Measurements from ENCODE around the gene CIB2. TPM values are rescaled to one million over a fixed set of nuclear protein-coding genes. Genes with fewer than 3 reads are reported as not detected.
"Not testable (repeated sequence)": the region's sequence is repeated elsewhere in the genome, so short reads cannot be mapped to it uniquely, and the experiment has no call there.

Gene CIB2
- total RNA-seq (2014; rRNA removed; shearing (Covaris generic)), result 5.2 and 6.2 TPM in 2 replicates
- 4.3 and 14.7 TPM in 2 replicates for polyA plus RNA-seq (2014; cell fraction: nucleus; rRNA removed)

GRCh38 chr15:78131295-78132061, at the start of gene CIB2:
CIB2 (minus strand) TSS chr15:78131445; CDS start chr15:78131215, 230 bp downstream.
- DNase-seq (ENCODE audit: extremely low read depth, low read depth), result peak; percentile 42

- no peak for DNase-seq (ENCODE audit: extremely low read depth, low read depth)
These were observed 48.7 kb upstream of the CIB2 start for GRCh38 chr15:78179906-78180305.

GRCh38 chr15:78179286-78179840, 48.1 kb upstream of the CIB2 start:
- no peak for DNase-seq (ENCODE audit: extremely low read depth, low read depth)

DNA sequence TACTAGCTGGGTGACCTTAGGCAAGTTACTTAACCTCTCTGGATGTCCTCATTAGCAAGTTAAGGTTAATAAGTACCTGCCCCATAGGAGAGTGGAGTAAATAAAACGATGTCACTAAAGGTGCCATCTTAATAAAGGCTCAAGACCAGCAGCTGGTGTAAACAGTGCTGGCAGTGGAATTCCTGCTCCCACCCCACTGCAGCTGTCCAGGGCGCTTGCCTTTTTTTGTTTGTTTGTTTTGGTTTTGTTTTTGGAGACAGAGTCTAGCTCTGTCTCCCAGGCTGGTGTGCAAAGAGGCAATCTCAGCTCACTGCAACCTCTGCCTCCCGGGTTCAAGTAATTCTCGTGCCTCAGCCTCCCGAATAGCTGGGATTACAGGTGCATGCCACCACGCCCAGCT, 46.8 kb upstream of the CIB2 start:
- DNase-seq (ENCODE audit: extremely low read depth, low read depth), result no peak

DNA sequence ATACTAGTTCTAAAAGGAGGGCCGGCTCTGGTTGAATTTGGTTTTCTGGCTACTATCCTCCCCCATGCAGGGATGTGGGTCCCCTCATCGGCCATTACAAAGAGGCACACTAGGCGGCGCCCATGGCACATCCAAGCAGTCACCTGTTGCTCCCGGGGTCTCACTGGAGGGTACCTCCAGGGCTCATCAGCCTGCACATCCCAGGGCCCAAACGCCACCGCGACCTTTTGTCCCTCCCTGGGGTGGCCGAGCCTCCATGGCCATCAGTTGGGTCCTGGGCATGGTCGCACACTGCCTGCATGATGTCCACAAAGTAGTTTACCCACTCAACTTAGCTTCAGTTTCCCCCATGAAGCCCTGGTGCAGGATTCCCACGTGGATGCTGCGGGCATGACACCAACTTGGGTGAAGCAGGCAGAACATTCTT, 46.2 kb upstream of the CIB2 start:
- DNase-seq (ENCODE audit: extremely low read depth, low read depth), result no peak

- DNase-seq (ENCODE audit: extremely low read depth, low read depth), result no peak
These were observed 44.1 kb upstream of the CIB2 start for GRCh38 chr15:78175330-78175729.

DNA sequence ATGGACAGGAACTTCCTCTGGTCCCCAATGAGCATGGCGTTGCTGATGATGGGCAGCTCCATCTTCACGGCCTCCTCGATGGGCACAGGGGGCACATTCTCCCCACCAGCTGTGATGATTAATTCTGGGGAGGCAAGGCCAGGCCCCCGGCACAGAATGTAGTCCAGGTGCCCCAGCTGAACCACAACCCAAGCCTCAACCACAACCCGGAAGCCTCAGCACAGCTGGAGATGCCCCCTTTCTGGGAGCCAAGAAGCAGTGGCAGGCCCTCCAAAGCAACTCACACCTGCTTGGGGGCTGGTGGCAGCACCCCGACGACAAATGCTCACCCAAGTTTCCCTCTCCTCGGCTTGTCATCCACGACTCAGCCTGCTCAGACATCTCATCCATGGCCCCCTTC, 43.2 kb upstream of the CIB2 start:
- no peak for DNase-seq (ENCODE audit: extremely low read depth, low read depth)

DNA sequence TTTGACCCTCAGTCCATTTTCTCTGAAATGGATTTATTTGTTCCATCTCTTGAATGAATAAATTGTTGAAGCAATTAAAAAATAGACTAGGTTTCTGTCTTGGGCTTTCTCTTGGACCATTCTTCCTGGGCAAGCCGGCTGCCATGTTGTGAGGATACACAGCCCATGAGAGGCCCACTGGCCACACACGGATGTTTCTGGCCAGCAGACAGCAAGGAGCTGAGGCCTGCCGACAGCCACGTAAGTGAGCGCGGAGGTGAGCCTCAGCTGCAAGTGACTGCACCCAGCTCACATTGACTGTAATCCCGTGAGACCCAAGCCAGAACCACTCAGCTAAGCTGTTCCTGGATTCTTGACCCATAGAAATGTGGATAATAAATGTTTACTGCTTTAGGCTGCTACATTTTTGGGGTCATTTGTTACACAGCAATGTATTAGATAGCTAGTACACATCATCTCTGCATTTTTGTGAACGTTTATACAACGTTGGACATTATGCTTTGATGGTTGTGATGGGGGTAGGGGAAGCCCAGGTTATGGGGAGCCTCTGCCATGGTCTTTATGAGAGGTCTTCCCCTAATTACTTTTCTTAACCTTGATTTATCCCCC, 40.7 kb upstream of the CIB2 start:
- DNase-seq (ENCODE audit: extremely low read depth, low read depth), result no peak

- no peak for DNase-seq (ENCODE audit: extremely low read depth, low read depth)
These were observed 39.9 kb upstream of the CIB2 start for GRCh38 chr15:78170848-78171773.

DNA sequence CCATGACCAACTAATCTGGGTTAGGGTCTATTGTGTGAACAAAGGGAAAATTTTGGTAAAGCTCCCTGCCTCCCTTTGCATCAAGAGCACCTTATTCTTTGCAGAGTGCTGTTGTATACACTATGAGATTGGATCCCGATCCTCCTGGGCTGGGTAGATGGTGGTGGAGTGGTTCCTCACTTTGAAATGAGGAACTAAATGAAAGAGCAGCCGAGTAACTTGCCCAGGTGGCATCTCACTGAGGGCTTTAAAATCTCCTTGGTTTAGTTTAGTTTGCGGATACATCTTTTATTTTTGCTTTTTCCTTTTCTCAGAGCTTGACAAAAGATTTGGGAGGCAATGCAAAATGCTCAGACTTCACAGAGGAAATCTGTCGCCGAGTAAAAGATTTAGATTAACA, 37.4 kb upstream of the CIB2 start:
- no peak for DNase-seq (ENCODE audit: extremely low read depth, low read depth)

- DNase-seq (ENCODE audit: extremely low read depth, low read depth), result no peak
These were observed 36.1 kb upstream of the CIB2 start for GRCh38 chr15:78167227-78167888.

- DNase-seq (ENCODE audit: extremely low read depth, low read depth), result no peak
These were observed 32.8 kb upstream of the CIB2 start for GRCh38 chr15:78164010-78164409.

GRCh38 chr15:78162038-78162437, 30.8 kb upstream of the CIB2 start:
- DNase-seq (ENCODE audit: extremely low read depth, low read depth), result no peak

DNA sequence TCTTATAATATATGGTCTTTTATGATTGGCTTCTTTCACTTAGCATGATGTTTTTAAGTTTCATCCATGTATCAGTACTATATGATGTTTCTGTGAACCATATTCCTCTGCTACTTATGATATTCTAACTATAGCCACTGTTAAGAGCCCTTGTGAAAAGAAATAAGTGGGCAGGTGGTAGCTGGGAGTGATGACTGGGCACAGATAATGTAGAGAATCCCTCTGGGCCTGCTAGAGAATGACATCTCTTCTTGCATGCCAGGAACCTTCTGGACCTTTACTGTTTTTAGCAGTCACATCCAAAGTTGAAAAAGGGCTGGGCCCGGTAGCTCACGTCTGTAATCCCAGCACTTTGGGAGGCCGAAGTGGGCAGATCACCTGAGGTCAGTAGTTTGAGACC, 28.1 kb upstream of the CIB2 start:
- DNase-seq (ENCODE audit: extremely low read depth, low read depth), result no peak

DNA sequence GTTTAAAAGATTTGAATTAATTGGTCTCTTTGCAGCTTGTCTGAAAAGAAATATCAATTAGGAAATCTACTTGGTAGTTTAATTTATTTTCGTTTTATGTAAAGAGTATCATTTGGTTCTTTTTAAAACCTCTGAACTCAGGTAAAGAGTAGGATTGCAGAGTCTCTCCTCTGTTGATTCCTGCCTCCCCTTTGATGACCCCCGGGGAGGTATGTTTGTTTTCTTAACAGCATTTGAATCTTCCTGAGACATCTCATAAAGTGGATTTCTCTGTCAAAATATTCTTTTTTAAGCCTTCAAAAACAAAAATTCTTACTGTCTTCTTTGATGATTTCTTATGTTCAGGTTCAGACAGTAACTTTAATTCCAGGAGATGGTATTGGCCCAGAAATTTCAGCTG, 26.0 kb upstream of the CIB2 start:
- no peak for DNase-seq (ENCODE audit: extremely low read depth, low read depth)

DNA sequence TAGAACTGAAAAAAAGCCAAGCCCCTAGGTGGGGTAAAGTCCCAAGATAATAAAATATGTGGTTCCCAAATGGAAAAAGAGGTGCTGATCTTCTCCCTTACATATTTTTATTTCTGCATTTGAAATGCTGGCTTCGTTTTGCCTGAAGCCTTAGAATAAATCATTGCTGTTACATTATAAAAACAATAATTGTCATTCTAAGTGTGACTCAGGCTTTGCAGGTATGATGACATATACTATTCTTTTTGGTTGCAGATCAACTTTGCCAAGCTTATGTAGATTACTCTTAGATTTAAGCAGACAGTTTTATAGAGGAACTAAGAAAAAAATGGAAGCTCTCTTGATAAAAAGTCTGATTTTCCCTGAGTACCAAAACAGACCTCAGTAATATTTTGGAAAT, 25.4 kb upstream of the CIB2 start:
- no peak for DNase-seq (ENCODE audit: extremely low read depth, low read depth)

DNA sequence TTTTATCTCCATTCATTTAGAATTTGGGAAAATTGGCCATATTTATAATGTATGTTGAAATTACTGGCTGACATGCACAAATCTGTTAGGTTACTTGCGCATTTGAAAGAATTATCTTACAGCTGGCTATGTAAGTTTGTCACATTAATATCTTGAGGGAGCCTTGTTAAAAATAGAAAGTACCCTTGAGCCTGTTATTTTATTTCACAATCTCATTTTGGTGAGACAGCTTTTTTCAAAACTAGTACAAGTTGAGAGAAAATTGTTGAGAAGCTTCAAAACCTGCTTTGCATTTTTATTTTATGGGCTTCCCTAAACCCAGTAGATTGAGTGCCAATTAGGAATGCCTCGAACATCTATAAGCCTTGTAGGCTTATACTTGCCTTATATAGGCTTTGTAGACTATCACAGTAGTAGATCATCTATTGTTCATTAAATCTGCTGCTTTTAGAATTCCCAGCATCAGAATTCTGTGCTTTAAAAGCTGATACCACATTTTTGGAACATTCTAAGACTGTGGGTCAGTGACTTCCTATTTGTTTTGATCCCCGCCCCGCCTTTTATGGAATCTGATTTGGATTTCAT, 24.2 kb upstream of the CIB2 start:
- no peak for DNase-seq (ENCODE audit: extremely low read depth, low read depth)

- no peak for DNase-seq (ENCODE audit: extremely low read depth, low read depth)
These were observed 23.7 kb upstream of the CIB2 start for GRCh38 chr15:78154955-78155354.

DNA sequence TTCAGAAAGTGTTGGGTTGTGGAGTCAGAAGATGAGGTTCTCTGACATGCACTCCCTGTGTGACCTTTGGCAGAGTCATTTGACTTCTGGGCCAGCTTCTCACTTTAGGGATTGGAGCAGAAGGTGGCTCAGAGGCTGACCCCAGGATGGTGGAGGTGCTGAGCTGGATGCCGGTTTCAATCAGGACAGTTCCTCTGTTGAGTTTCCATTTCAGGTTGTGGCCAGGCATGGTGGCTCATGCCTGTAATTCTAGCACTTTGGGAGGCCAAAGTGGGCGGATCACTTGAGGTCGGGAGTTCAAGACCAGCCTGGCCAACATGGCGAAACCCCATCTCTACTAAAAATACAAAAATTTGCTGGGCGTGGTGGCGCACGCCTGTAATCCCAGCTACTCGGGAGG, 19.8 kb upstream of the CIB2 start:
- DNase-seq (ENCODE audit: extremely low read depth, low read depth), result not testable (repeated sequence)

Data from NCI-H460 (cell line).